ENCODE results near the gene INSYN1.

Gene INSYN1

DNA sequence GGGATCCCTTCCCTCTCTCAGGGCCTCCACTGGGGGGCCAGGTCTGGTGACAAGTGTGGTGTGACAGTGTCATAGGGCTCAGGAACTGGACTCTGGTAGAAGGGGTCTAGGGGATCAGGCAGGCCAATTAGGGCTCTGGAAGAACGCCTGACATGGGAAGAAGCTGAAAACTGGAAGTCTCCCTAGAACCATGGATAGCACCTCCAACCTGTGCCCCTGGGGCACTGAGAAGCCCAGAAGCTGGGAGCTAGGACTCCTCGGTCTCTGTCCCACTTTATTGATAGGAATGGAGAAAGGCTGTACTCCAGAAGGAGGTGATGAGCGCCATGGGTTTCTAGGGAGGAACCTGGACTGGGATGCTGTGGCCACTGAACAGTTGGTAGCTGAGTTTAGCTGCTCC lies 30.7 kb downstream of the INSYN1 start:
- Histone ChIP-seq H3K9me3 (ENCODE audit: control insufficient read depth, insufficient read depth, low read length) (no peaks in the 10 kb centered on the region), H3K79me2 (ENCODE audit: control insufficient read depth, low read length) (no peaks in the 10 kb centered on the region), H3K4me1 (ENCODE audit: control insufficient read depth, low read length) (no peaks in the 10 kb centered on the region), H3K4me2 (ENCODE audit: low read length) (no peak overlapping the region), H3K27me3 (ENCODE audit: control insufficient read depth, low read length) (0 out of 2 replicates have a peak, but pooled peaks cover 3% of the 10 kb centered on the region), H3K4me3 (ENCODE audit: low read length) (no peak overlapping the region), H3K9me2 (replicated peaks; ENCODE audit: control insufficient read depth, low read length) (no peaks in the 10 kb centered on the region), H4K20me1 (ENCODE audit: control insufficient read depth, insufficient read depth, low read depth, low read length) (no peaks in the 10 kb centered on the region), H3F3A (ENCODE audit: control insufficient read depth, insufficient read depth) (no peaks in the 10 kb centered on the region), H3K27ac (ENCODE audit: low read depth, low read length) (no peak overlapping the region), H3K36me3 (ENCODE audit: control insufficient read depth, low read length) (no peaks in the 10 kb centered on the region)
- TF ChIP-seq, protein P1, sequence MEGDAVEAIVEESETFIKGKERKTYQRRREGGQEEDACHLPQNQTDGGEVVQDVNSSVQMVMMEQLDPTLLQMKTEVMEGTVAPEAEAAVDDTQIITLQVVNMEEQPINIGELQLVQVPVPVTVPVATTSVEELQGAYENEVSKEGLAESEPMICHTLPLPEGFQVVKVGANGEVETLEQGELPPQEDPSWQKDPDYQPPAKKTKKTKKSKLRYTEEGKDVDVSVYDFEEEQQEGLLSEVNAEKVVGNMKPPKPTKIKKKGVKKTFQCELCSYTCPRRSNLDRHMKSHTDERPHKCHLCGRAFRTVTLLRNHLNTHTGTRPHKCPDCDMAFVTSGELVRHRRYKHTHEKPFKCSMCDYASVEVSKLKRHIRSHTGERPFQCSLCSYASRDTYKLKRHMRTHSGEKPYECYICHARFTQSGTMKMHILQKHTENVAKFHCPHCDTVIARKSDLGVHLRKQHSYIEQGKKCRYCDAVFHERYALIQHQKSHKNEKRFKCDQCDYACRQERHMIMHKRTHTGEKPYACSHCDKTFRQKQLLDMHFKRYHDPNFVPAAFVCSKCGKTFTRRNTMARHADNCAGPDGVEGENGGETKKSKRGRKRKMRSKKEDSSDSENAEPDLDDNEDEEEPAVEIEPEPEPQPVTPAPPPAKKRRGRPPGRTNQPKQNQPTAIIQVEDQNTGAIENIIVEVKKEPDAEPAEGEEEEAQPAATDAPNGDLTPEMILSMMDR (IDR thresholded peaks at IDR 0.05; ENCODE audit: low read depth, low read length, poor library complexity, severe bottlenecking), result no peak
- TF ChIP-seq EZH2phosphoT487 (IDR thresholded peaks at IDR 0.05; ENCODE audit: borderline replicate concordance, low read length), result no peak

GRCh38 chr15:73718694-73719093 lies 34.5 kb downstream of the INSYN1 start:
- Histone ChIP-seq H3K4me2 (ENCODE audit: low read length) (no peak overlapping the region), H3K79me2 (ENCODE audit: control insufficient read depth, low read length) (no peaks in the 10 kb centered on the region), H3K36me3 (ENCODE audit: control insufficient read depth, low read length) (no peaks in the 10 kb centered on the region), H3K9me3 (ENCODE audit: control insufficient read depth, insufficient read depth, low read length) (no peaks in the 10 kb centered on the region), H3K27ac (ENCODE audit: low read depth, low read length) (no peak overlapping the region), H3K27me3 (ENCODE audit: control insufficient read depth, low read length) (0 out of 2 replicates have a peak, but pooled peaks cover 3% of the 10 kb centered on the region), H3K9me2 (replicated peaks; ENCODE audit: control insufficient read depth, low read length) (no peaks in the 10 kb centered on the region), H4K20me1 (ENCODE audit: control insufficient read depth, insufficient read depth, low read depth, low read length) (no peaks in the 10 kb centered on the region), H3K4me1 (ENCODE audit: control insufficient read depth, low read length) (no peaks in the 10 kb centered on the region), H3F3A (ENCODE audit: control insufficient read depth, insufficient read depth) (no peaks in the 10 kb centered on the region), H3K4me3 (ENCODE audit: low read length) (no peak overlapping the region)
- TF ChIP-seq, protein P1 (IDR thresholded peaks at IDR 0.05; ENCODE audit: low read depth, low read length, poor library complexity, severe bottlenecking), result no peak
- TF ChIP-seq EZH2phosphoT487 (IDR thresholded peaks at IDR 0.05; ENCODE audit: borderline replicate concordance, low read length), result no peak

GRCh38 chr15:73717802-73718201 lies 35.3 kb downstream of the INSYN1 start:
- TF ChIP-seq, protein P1 (IDR thresholded peaks at IDR 0.05; ENCODE audit: low read depth, low read length, poor library complexity, severe bottlenecking), result no peak
- no peak for TF ChIP-seq EZH2phosphoT487 (IDR thresholded peaks at IDR 0.05; ENCODE audit: borderline replicate concordance, low read length)

More at GRCh38 chr15:73717802-73718201, 35.3 kb downstream of the INSYN1 start:
- Histone ChIP-seq H3K27me3 (ENCODE audit: control insufficient read depth, low read length) (0 out of 2 replicates have a peak, but pooled peaks cover 3% of the 10 kb centered on the region), H3F3A (ENCODE audit: control insufficient read depth, insufficient read depth) (no peaks in the 10 kb centered on the region), H3K4me1 (ENCODE audit: control insufficient read depth, low read length) (no peaks in the 10 kb centered on the region), H3K4me2 (ENCODE audit: low read length) (no peak overlapping the region), H3K4me3 (ENCODE audit: low read length) (no peak overlapping the region), H4K20me1 (ENCODE audit: control insufficient read depth, insufficient read depth, low read depth, low read length) (no peaks in the 10 kb centered on the region), H3K9me3 (ENCODE audit: control insufficient read depth, insufficient read depth, low read length) (no peaks in the 10 kb centered on the region), H3K36me3 (ENCODE audit: control insufficient read depth, low read length) (no peaks in the 10 kb centered on the region), H3K27ac (ENCODE audit: low read depth, low read length) (no peak overlapping the region), H3K79me2 (ENCODE audit: control insufficient read depth, low read length) (no peaks in the 10 kb centered on the region), H3K9me2 (replicated peaks; ENCODE audit: control insufficient read depth, low read length) (no peaks in the 10 kb centered on the region)
